ENCODE data around the gene MAPKAPK3. TPM values are rescaled to one million over a fixed set of nuclear protein-coding genes. Genes with fewer than 3 reads are reported as not detected.
"Not testable (repeated sequence)": the region's sequence is repeated elsewhere in the genome, so short reads cannot be mapped to it uniquely, and the experiment has no call there.

MAPKAPK3 gene
- total RNA-seq, 1 donor from 2014 or later: 35.9 TPM

DNA sequence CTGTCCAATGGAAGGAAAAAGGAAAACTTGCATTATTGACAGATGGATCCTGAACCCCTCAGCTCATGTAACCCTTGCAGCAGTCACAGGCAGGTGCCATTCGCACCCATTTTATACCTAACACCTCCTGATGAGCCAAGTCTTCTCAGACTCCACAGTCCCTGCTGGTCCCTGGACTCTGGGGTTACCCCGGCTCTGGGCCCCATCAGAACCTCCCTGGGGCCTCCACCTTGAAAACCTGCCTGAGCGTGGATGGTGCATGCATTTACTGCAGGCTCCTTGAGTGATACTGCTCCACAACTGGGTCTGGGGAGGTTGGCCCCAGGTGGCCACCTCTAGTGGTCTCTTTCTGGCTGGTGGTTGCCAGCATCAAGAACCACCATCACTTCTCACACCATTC is 41.9 kb downstream of the MAPKAPK3 start:
- H3K4me3 Mint-ChIP-seq: no peak overlapping the region
- H3K27me3 Mint-ChIP-seq (ENCODE audit: low read depth): peaks cover 8% of the 10 kb centered on the region
- TF ChIP-seq, protein P1, sequence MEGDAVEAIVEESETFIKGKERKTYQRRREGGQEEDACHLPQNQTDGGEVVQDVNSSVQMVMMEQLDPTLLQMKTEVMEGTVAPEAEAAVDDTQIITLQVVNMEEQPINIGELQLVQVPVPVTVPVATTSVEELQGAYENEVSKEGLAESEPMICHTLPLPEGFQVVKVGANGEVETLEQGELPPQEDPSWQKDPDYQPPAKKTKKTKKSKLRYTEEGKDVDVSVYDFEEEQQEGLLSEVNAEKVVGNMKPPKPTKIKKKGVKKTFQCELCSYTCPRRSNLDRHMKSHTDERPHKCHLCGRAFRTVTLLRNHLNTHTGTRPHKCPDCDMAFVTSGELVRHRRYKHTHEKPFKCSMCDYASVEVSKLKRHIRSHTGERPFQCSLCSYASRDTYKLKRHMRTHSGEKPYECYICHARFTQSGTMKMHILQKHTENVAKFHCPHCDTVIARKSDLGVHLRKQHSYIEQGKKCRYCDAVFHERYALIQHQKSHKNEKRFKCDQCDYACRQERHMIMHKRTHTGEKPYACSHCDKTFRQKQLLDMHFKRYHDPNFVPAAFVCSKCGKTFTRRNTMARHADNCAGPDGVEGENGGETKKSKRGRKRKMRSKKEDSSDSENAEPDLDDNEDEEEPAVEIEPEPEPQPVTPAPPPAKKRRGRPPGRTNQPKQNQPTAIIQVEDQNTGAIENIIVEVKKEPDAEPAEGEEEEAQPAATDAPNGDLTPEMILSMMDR (IDR thresholded peaks at IDR 0.05; ENCODE audit: unreplicated experiment): no peak
- no peaks in the 10 kb centered on the region for H3K9me3 Mint-ChIP-seq
- no peaks in the 10 kb centered on the region for H3K36me3 Mint-ChIP-seq
- no peak for DNase-seq (ENCODE audit: low spot score in 2 of 2, unreplicated experiment in 2 of 2)
- H3K4me1 Mint-ChIP-seq: peaks cover 6% of the 10 kb centered on the region
- H3K27ac Mint-ChIP-seq: no peak overlapping the region

DNA sequence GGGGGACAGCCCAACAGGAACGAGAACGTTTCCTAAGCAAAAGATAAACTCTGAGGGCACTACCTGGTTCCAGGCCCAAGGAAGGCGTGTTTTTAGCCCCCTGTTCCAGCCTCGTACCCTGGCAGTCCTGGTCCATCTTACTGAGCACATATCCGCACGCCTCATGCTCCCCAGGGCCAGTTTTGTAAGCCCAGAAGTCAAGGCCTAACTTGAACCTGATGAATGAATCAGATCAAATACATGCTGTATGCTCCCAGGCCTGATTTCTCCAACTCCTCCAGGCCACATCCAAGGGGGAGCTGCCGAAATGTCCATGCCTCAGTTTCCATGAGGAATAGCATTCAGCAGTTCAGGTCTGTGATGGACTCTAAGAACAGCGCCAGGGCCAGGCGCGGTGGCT is 43.4 kb downstream of the MAPKAPK3 start:
- H3K4me3 Mint-ChIP-seq: no peak overlapping the region
- no peaks in the 10 kb centered on the region for H3K36me3 Mint-ChIP-seq
- H3K27ac Mint-ChIP-seq: no peak overlapping the region
- DNase-seq (ENCODE audit: low spot score in 2 of 2, unreplicated experiment in 2 of 2): no peak
- no peaks in the 10 kb centered on the region for H3K9me3 Mint-ChIP-seq
- peaks cover 6% of the 10 kb centered on the region for H3K4me1 Mint-ChIP-seq
- TF ChIP-seq, protein P1 (IDR thresholded peaks at IDR 0.05; ENCODE audit: unreplicated experiment): no peak
- peaks cover 8% of the 10 kb centered on the region for H3K27me3 Mint-ChIP-seq (ENCODE audit: low read depth)

DNA sequence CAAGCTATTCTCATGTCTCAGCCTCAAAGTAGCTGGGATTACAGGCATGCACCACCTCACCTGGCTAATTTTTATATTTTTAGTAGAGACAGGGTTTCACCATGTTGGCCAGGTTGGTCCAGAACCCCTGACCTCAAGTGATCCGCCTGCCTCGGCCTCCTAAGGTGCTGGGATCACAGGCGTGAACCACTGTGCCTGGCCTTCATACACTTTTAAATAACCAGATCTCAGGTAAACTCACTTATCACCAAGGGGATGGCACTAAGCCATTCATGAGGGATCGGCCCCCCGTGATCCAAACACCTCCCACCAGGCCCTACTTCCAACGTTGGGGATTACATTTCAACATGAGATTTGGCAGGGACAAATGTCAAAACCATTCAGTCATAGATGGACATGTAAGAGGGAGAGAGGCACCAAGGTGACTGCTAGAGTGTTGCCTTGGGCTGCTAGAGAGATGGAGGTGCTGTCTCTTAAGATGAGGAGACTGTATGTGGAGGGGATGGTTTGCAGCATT is 44.4 kb downstream of the MAPKAPK3 start:
- no peaks in the 10 kb centered on the region for H3K36me3 Mint-ChIP-seq
- H3K4me3 Mint-ChIP-seq: no peak overlapping the region
- DNase-seq (ENCODE audit: low spot score in 2 of 2, unreplicated experiment in 2 of 2): no peak
- peaks cover 11% of the 10 kb centered on the region for H3K27me3 Mint-ChIP-seq (ENCODE audit: low read depth)
- H3K4me1 Mint-ChIP-seq: peaks cover 5% of the 10 kb centered on the region
- no peak overlapping the region for H3K27ac Mint-ChIP-seq
- TF ChIP-seq, protein P1 (IDR thresholded peaks at IDR 0.05; ENCODE audit: unreplicated experiment): no peak
- no peaks in the 10 kb centered on the region for H3K9me3 Mint-ChIP-seq

DNA sequence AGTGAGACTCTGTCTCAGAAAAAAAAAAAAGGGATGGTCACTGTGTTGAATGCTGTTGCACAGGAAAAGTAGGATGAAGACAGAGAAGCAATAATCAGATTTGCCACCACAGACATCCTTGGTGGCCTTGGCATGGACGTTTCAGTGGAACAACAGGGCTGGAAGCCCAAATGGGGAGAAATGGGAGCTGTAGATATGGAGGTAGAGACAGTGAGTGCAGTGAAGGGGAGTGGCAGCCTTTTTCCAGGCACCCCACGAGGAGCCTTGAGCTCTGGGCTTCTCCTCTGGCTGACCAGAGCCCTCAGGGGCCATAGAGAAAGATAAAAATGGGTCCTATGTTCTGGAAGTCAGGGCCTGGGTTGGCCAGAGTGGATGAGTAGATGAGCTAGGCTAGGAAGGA is 45.5 kb downstream of the MAPKAPK3 start:
- Mint-ChIP-seq H3K9me3 (no peaks in the 10 kb centered on the region), H3K36me3 (no peaks in the 10 kb centered on the region), H3K4me3 (no peak overlapping the region), H3K27ac (no peak overlapping the region), H3K4me1 (no peaks in the 10 kb centered on the region), H3K27me3 (ENCODE audit: low read depth) (peaks cover 18% of the 10 kb centered on the region)
- TF ChIP-seq, protein P1 (IDR thresholded peaks at IDR 0.05; ENCODE audit: unreplicated experiment): no peak
- no peak for DNase-seq (ENCODE audit: low spot score in 2 of 2, unreplicated experiment in 2 of 2)

DNA sequence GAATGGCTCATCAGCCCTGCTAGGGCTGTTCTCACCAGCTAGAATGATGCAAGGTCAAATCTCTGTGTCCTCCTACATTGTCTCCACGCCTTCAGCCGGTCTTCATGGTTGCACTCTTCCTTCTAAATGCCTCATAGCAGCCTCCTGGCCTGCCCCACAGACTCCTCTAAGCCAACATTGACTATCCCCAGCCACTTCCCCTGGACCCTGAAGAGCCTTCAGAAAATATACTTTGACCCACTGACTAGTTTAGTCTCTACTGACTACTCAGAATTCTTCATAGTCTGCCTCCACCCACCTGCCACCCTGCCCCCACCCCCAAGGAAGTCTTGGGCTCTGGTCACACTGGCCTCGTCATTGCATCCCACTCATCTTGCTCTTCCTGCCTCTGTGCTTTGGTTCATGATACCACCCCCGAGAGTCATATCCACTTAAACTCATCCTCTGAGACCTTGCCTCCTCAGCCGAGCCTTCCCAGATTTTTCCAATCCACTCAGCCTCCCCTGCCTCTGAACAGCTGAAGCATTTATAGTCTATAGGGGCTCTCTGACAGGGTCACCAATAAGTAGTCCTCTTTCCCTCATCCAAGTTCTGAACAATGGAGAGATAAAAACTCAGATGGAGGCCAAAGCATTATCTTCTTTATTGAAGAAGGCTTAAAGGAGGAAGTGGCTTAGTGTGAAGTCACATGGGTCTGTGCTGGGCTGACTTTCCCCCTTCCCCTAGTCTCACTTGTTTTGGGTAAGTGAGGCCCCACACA is 48.3 kb downstream of the MAPKAPK3 start:
- Mint-ChIP-seq H3K4me3 (no peak overlapping the region), H3K4me1 (no peaks in the 10 kb centered on the region), H3K27me3 (ENCODE audit: low read depth) (peaks cover 33% of the 10 kb centered on the region), H3K9me3 (no peaks in the 10 kb centered on the region), H3K36me3 (no peaks in the 10 kb centered on the region), H3K27ac (no peak overlapping the region)
- TF ChIP-seq, protein P1 (IDR thresholded peaks at IDR 0.05; ENCODE audit: unreplicated experiment): no peak
- DNase-seq (ENCODE audit: low spot score in 2 of 2, unreplicated experiment in 2 of 2): no peak

DNA sequence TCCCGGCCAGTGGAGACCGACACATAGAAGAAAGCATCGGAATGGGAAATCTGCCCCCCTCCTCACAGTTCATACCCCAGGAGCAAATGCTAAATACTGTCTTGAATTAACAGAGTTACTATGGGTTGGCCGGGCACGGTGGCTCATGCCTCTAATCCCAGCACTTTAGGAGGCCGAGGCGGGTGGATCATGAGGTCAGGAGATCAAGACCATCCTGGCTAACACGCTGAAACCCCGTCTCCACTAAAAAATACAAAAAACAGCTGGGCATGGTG is 48.8 kb downstream of the MAPKAPK3 start:
- not testable (repeated sequence) for H3K9me3 Mint-ChIP-seq; H3K27ac Mint-ChIP-seq; DNase-seq (ENCODE audit: low spot score in 2 of 2, unreplicated experiment in 2 of 2); H3K36me3 Mint-ChIP-seq; H3K4me1 Mint-ChIP-seq; H3K4me3 Mint-ChIP-seq
- peaks cover 38% of the 10 kb centered on the region for H3K27me3 Mint-ChIP-seq (ENCODE audit: low read depth)

Measured in mesothelial cell of epicardium (in vitro differentiated cells).